Gastrocnemius medialis (tissue), 4 donors: ENCODE measurements around the gene TTC16. TPM values are rescaled to one million over a fixed set of nuclear protein-coding genes. Genes with fewer than 3 reads are reported as not detected.

Source experiments
- ATAC-seq, 2 donors: fragments of 150-250 bp; one replicate each; pipeline ENCODE4 v1.9.1; 2016
- DNase-seq, 2 donors: peaks; one replicate each; pipeline ENCODE4 v3.0.0-alpha.2; 2019
- H3K27ac ChIP-seq, 4 donors: fragments of 200-600 bp; sonication (generic); 1 replicate in 1 of 4; 2 replicates in 3 of 4; pipeline ENCODE4 v1.5.1; 2016 to 2018; ENCODE audit warnings: mild to moderate bottlenecking in 2 of 4, moderate library complexity in 1 of 4
- H3K27me3 ChIP-seq, 3 donors: fragments of 200-600 bp; sonication (generic) in 2 of 3; 1 replicate in 1 of 3; 2 replicates in 2 of 3; pipeline versions ENCODE4 v1.5.1 to v1.6.0; 2016 to 2019; ENCODE audit warnings: mild to moderate bottlenecking in 1 of 3, moderate library complexity in 1 of 3
- H3K36me3 ChIP-seq, 2 donors: fragments of 200-600 bp; sonication (generic) in 1 of 2; one replicate each; pipeline ENCODE4 v1.5.1; 2017 to 2018
- H3K4me1 ChIP-seq, 2 donors: fragments of 200-600 bp; sonication (generic) in 1 of 2; one replicate each; pipeline ENCODE4 v1.5.1; 2016 to 2017; ENCODE audit warnings: mild to moderate bottlenecking in 2 of 2
- H3K4me3 ChIP-seq, 4 donors: fragments of 200-600 bp; sonication (generic) in 3 of 4; 1 replicate in 1 of 4; 2 replicates in 3 of 4; pipeline ENCODE4 v1.5.1; 2016 to 2019; ENCODE audit warnings: mild to moderate bottlenecking in 2 of 4
- H3K9me3 ChIP-seq, 3 donors: fragments of 200-600 bp; sonication (generic) in 2 of 3; 1 replicate in 1 of 3; 2 replicates in 2 of 3; pipeline ENCODE4 v1.5.1; 2016 to 2019
- POLR2A ChIP-seq, 2 donors: fragments of 450-650 bp; IDR thresholded peaks; one replicate each; pipeline ENCODE4 v1.6.1; 2017; ENCODE audit warnings: antibody characterized with exemption in 2 of 2, mild to moderate bottlenecking in 2 of 2, moderate library complexity in 2 of 2
- in situ Hi-C, 4 donors: fragments of 200-750 bp; cut with MboI; loops; one replicate each; pipeline versions ENCODE4 v1.15.0 to v1.8.0; 2017; ENCODE audit warnings: low sequenced_read_pairs in 4 of 4
- intact Hi-C: fragments of 100-400 bp; cut with DNase I; formaldehyde crosslinking; loops from one replicate; pipeline ENCODE4 v1.15.1; 2023; ENCODE audit warnings: low total_unique reads
- total RNA-seq, 4 donors: library from RNA; depleted of rRNA; stranded (reverse); fragments of >200 nt; gene quantifications; one replicate each; pipeline versions ENCODE4 v1.1.0 to v1.2.3, GENCODE V29; 2016
- TF ChIP-seq, protein P1 (sequence below), 5 experiments: fragments of 450-650 bp in 3 of 5; fragments of 200-600 bp in 2 of 5; sonication (generic) in 2 of 5; IDR thresholded peaks in 4 of 5; conservative IDR thresholded peaks in 1 of 5; 1 replicate in 4 of 5; 2 replicates in 1 of 5; pipeline ENCODE4 v1.5.1; 2016 to 2019; ENCODE audit warnings: antibody characterized with exemption in 5 of 5, mild to moderate bottlenecking in 3 of 5, moderate library complexity in 3 of 5

The TTC16 gene
- total RNA-seq, 4 donors from 2014 or later: not detected

- DNase-seq: no peak
- ATAC-seq: no peak
- Histone ChIP-seq H3K27ac (no peak overlapping the region), H3K4me1 (peaks cover 4 to 7% of the 10 kb centered on the region in 2 donors), H3K27me3 (no peaks in the 10 kb centered on the region), H3K36me3 (no peaks in the 10 kb centered on the region), H3K4me3 (no peak overlapping the region), H3K9me3 (no peaks in the 10 kb centered on the region)
- in situ Hi-C loops (loop anchor here in 1 of 4 donors (10.0 kb wide), 1 partner anchor 225 kb away; no protein-coding TSS in a partner anchor), intact Hi-C loops (no loop called here)
- no peak for TF ChIP-seq POLR2A (IDR thresholded peaks at IDR 0.05)
- TF ChIP-seq, protein P1, sequence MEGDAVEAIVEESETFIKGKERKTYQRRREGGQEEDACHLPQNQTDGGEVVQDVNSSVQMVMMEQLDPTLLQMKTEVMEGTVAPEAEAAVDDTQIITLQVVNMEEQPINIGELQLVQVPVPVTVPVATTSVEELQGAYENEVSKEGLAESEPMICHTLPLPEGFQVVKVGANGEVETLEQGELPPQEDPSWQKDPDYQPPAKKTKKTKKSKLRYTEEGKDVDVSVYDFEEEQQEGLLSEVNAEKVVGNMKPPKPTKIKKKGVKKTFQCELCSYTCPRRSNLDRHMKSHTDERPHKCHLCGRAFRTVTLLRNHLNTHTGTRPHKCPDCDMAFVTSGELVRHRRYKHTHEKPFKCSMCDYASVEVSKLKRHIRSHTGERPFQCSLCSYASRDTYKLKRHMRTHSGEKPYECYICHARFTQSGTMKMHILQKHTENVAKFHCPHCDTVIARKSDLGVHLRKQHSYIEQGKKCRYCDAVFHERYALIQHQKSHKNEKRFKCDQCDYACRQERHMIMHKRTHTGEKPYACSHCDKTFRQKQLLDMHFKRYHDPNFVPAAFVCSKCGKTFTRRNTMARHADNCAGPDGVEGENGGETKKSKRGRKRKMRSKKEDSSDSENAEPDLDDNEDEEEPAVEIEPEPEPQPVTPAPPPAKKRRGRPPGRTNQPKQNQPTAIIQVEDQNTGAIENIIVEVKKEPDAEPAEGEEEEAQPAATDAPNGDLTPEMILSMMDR (IDR thresholded peaks at IDR 0.05 in 4 of 5, conservative IDR thresholded peaks at IDR 0.05 in 1 of 5): no peak
These were observed 4.4 kb downstream of the TTC16 start for GRCh38 chr9:127720031-127720864.

DNA sequence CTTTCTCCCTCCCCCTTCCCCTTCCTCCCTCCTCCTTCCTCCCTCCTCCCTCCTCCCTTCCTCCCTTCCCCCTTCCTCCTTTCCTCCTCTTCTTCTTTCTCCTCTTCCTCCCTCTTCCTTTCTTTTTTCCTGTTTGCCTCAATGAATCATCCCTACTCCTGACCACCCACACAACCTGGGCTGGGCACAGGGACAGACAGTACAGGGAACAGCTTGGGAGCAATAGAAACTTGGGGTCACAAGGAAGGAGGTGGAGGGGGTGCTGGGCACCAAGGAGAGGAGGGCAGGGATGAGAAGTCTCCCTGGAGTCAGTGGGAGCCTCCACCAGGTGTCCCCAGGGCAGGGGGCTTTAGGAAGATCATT is 5.0 kb downstream of the TTC16 start:
- H3K36me3 ChIP-seq: no peaks in the 10 kb centered on the region
- H3K27me3 ChIP-seq: no peaks in the 10 kb centered on the region
- intact Hi-C loops: no loop called here
- H3K9me3 ChIP-seq: no peaks in the 10 kb centered on the region
- in situ Hi-C loops: loop anchor here in 1 of 4 donors (10.0 kb wide), 1 partner anchor 226 kb away; no protein-coding TSS in a partner anchor
- H3K4me1 ChIP-seq: peaks cover 4 to 7% of the 10 kb centered on the region in 2 donors
- TF ChIP-seq, protein P1 (IDR thresholded peaks at IDR 0.05 in 4 of 5, conservative IDR thresholded peaks at IDR 0.05 in 1 of 5): no peak
- no peak for TF ChIP-seq POLR2A (IDR thresholded peaks at IDR 0.05)
- ATAC-seq (no peak), DNase-seq (no peak)
- H3K4me3 ChIP-seq: no peak overlapping the region
- no peak overlapping the region for H3K27ac ChIP-seq

DNA sequence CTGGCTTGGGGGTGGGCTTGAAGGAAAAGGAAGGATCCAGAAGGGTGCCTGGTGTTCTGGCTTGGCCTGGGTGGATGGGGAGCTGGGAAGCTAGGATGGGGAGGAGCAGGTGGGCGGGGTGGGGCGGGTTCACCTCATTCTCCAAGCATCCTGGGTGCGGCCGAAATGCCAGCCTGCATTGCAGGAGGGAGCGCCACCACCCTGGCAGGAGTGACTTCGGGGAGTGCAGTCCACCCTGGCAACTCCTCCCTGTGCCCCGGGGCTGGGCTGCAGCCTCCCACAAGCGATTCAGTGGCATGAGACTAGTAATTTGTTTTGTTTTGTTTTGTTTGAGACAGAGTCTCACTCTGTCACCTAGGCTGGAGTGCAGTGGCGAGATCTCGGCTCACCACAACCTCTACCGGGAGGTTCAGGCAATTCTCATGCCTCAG is 5.5 kb downstream of the TTC16 start:
- TF ChIP-seq, protein P1 (IDR thresholded peaks at IDR 0.05 in 4 of 5, conservative IDR thresholded peaks at IDR 0.05 in 1 of 5): no peak
- no peak for TF ChIP-seq POLR2A (IDR thresholded peaks at IDR 0.05)
- in situ Hi-C loops (loop anchor here in 1 of 4 donors (10.0 kb wide), 1 partner anchor 227 kb away; no protein-coding TSS in a partner anchor), intact Hi-C loops (no loop called here)
- ATAC-seq (no peak), DNase-seq (no peak)
- Histone ChIP-seq H3K27ac (no peak overlapping the region), H3K4me3 (no peak overlapping the region), H3K36me3 (no peaks in the 10 kb centered on the region), H3K4me1 (peaks cover under 1 to 1% of the 10 kb centered on the region in 2 donors), H3K27me3 (no peaks in the 10 kb centered on the region), H3K9me3 (no peaks in the 10 kb centered on the region)

DNA sequence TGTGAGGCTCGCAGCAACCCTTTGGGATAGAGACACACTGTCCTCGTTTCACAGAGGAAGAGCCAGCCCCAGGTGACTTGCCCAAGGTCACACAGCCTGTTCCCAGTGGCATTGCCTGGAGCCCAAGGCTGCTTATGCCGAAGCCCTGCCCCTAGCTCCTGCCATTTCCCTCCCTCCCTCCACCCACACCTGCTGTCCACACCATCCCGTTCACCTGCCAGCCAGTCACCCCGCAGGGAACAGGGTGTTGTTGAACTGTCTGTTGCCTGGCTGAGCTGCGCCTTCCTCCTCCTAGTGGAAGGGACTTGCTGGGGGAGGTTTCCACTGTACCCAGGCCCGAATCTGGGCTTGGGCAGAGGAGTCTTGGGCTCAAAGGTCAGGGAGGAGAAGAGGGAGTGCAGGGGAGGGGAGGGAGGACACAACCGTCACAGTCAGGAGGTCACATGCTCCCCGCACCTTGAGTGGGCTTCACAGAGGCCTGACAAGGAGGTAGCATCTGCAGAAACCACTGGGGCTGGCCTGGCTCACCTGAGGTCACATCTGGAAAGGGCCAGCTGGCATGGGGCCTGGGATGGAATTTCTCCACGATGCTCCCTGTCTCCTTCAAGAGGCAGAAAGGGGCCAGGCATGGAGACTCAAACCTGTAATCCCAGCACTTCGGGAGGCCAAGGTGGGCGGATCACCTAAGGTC is 6.3 kb downstream of the TTC16 start:
- in situ Hi-C loops (loop anchor here in 1 of 4 donors (10.0 kb wide), 1 partner anchor 227 kb away; no protein-coding TSS in a partner anchor), intact Hi-C loops (no loop called here)
- no peak overlapping the region for H3K27ac ChIP-seq
- ATAC-seq (no peak), DNase-seq (no peak)
- no peaks in the 10 kb centered on the region for H3K9me3 ChIP-seq
- H3K27me3 ChIP-seq: no peaks in the 10 kb centered on the region
- H3K36me3 ChIP-seq: no peaks in the 10 kb centered on the region
- H3K4me3 ChIP-seq: no peak overlapping the region
- H3K4me1 ChIP-seq: no peaks in the 10 kb centered on the region
- TF ChIP-seq, protein P1 (IDR thresholded peaks at IDR 0.05 in 4 of 5, conservative IDR thresholded peaks at IDR 0.05 in 1 of 5): no peak
